ENCODE results near the gene PAQR5. TPM values are rescaled to one million over a fixed set of nuclear protein-coding genes. Genes with fewer than 3 reads are reported as not detected.

Gene PAQR5
- total RNA-seq, 2 donors from 2014 or later: 0.74 to 5.0 TPM

DNA sequence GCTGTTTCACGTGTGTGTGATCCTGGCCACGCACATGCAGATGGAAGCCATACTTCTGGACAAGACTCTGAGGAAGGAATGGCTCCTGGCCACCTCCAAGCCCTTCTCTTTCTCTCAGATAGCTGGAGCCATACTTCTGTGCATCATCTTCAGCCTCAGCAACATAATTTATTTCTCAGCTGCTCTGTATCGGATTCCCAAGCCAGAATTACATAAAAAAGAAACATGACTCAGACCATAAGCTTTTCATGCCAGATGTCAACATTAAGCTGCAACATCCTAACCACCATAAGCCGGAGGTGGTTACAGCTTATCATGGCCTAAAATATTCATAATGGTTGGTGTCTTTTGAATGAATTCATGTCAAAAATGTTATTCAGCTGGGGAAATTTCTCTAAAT lies 104.9 kb downstream of the PAQR5 start:
- H3K36me3 ChIP-seq: no peaks in the 10 kb centered on the region
- no peak overlapping the region for H3K4me3 ChIP-seq
- H3K4me1 ChIP-seq: no peaks in the 10 kb centered on the region
- H3K9me3 ChIP-seq: no peaks in the 10 kb centered on the region
- no peaks in the 10 kb centered on the region for H3K27me3 ChIP-seq
- no peak for DNase-seq (ENCODE audit: low spot score)
- no peak overlapping the region for H3K27ac ChIP-seq
- TF ChIP-seq, protein P1, sequence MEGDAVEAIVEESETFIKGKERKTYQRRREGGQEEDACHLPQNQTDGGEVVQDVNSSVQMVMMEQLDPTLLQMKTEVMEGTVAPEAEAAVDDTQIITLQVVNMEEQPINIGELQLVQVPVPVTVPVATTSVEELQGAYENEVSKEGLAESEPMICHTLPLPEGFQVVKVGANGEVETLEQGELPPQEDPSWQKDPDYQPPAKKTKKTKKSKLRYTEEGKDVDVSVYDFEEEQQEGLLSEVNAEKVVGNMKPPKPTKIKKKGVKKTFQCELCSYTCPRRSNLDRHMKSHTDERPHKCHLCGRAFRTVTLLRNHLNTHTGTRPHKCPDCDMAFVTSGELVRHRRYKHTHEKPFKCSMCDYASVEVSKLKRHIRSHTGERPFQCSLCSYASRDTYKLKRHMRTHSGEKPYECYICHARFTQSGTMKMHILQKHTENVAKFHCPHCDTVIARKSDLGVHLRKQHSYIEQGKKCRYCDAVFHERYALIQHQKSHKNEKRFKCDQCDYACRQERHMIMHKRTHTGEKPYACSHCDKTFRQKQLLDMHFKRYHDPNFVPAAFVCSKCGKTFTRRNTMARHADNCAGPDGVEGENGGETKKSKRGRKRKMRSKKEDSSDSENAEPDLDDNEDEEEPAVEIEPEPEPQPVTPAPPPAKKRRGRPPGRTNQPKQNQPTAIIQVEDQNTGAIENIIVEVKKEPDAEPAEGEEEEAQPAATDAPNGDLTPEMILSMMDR (IDR thresholded peaks at IDR 0.05): no peak

DNA sequence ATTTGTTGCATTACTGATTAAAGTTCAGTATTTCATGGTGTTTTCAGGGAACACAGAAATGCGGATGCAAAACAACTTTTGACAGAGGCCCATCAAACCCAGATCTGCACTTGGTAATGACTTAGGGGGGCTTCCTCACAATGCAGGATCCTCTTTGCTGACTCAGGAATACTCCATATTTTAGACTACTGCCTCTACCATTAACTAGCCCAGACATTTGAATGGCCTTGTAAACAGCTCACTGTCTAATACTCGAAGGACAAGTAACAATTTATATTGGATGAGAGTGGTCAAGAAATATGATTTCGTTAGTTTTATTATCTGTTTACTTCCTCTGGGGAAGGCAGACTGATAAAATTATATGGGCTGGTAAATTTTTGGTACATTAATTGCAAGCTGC lies 106.4 kb downstream of the PAQR5 start:
- TF ChIP-seq, protein P1 (IDR thresholded peaks at IDR 0.05): no peak
- no peak overlapping the region for H3K27ac ChIP-seq
- H3K4me1 ChIP-seq: no peaks in the 10 kb centered on the region
- no peaks in the 10 kb centered on the region for H3K27me3 ChIP-seq
- DNase-seq (ENCODE audit: low spot score): no peak
- no peaks in the 10 kb centered on the region for H3K36me3 ChIP-seq
- no peaks in the 10 kb centered on the region for H3K9me3 ChIP-seq
- no peak overlapping the region for H3K4me3 ChIP-seq

DNA sequence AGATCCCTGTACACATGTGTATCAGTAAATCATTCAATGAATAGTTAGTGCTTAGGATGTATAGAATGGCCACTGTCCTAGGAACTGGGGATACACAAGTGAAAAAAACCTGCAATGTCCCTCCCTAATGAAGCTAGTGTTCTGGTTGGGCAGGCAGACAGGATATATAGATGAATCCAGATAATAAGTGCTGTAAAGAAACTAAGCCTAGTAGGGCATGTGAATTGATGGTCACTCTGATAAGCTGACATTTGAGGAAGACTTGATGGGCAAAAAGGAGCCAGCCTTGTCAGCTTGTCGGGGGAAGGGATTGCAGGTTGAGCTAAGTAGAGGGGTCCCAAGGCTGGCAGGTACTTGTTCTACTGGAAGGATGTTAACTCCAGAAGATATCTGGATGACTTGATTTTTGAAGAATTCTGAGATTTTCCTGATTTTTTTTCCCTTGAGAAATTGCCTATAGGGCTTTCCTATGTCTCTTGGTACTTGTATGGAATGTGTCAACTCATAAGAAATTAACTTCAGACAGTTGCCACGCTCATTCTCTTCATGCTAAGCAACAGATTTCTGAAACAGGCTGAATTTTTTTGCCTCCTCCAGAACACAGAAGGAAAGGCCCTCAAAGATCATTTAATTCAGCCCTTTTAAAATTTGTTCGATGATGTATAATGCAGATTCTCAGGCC lies 109.1 kb downstream of the PAQR5 start:
- Histone ChIP-seq H3K36me3 (no peaks in the 10 kb centered on the region), H3K27me3 (no peaks in the 10 kb centered on the region), H3K4me1 (no peaks in the 10 kb centered on the region), H3K9me3 (no peaks in the 10 kb centered on the region), H3K4me3 (no peak overlapping the region), H3K27ac (no peak overlapping the region)
- TF ChIP-seq, protein P1 (IDR thresholded peaks at IDR 0.05): no peak
- no peak for DNase-seq (ENCODE audit: low spot score)

DNA sequence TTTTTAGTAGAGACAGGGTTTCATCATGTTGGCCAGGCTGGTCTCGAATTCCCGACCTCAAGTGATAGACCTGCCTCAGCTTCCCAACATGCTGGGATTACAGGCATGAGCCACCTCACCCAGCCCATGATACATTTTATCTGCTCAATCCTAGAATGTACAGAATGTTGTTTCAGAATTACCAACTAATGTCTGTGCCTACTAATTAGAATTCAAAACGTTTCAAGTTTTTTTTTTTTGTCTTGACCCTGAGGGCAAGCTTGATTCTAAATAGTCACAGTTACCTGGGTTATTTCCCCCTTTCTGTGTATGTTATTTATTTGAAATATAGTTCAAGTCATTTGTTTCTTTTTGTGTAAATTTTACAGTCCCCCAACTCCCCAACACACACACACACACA lies 110.1 kb downstream of the PAQR5 start:
- H3K9me3 ChIP-seq: no peaks in the 10 kb centered on the region
- no peaks in the 10 kb centered on the region for H3K27me3 ChIP-seq
- H3K4me3 ChIP-seq: no peak overlapping the region
- no peak for DNase-seq (ENCODE audit: low spot score)
- H3K4me1 ChIP-seq: peaks cover 0 to 4% of the 10 kb centered on the region in 2 donors
- H3K27ac ChIP-seq: no peak overlapping the region
- no peaks in the 10 kb centered on the region for H3K36me3 ChIP-seq
- TF ChIP-seq, protein P1 (IDR thresholded peaks at IDR 0.05): no peak

DNA sequence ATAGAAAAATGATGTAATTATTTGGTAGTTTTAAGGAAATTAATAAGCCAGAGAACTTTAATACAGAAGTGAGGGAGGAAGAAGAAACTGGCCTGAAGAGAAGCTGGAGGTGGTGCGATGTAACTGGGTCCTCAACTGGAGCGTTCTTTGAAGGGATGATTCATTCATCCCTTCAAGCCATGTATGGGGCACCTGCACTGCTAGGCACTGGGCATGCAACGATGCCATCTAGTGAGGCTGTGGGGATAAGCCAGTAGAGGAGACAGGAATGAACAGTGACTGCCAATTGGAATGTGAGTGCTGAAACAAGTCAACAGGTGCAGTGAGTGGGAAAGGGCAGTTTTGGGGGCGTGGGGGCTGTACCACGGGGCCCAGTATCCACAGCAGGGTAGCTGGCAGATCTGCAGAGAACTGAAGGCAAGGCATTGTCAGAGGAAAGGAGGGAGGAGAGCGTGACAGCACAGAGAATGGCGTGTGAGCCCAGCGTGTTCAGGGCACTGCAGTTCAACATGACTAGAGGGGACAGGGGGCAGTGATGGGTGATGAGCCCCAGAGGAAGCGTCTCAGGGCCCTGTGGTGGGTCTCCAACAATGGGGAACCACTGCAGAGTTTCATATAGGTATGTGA lies 111.6 kb downstream of the PAQR5 start:
- H3K9me3 ChIP-seq: no peaks in the 10 kb centered on the region
- no peaks in the 10 kb centered on the region for H3K27me3 ChIP-seq
- H3K4me3 ChIP-seq: no peak overlapping the region
- H3K36me3 ChIP-seq: no peaks in the 10 kb centered on the region
- H3K4me1 ChIP-seq: peaks cover 0 to 13% of the 10 kb centered on the region in 2 donors
- no peak for DNase-seq (ENCODE audit: low spot score)
- TF ChIP-seq, protein P1 (IDR thresholded peaks at IDR 0.05): peak in 1 of 2 donors; percentile 24
- H3K27ac ChIP-seq: no peak overlapping the region

Measured in right atrium auricular region (tissue), 2 donors.